22Rv1 (cell line): Measurements from ENCODE around the gene TGFB1I1.

Experiments
- CTCF ChIP-seq: fragments of 450-650 bp; IDR thresholded peaks from 2 replicates; pipeline ENCODE4 v1.5.1; 2017; ENCODE audit warnings: mild to moderate bottlenecking
- ZFX ChIP-seq: fragments of 450-650 bp; IDR thresholded peaks from 2 replicates; pipeline ENCODE4 v1.6.1; 2017; ENCODE audit warnings: antibody characterized with exemption, borderline replicate concordance

- TF ChIP-seq CTCF (no peak), ZFX (no peak)
These were observed 43.2 kb upstream of the TGFB1I1 start for GRCh38 chr16:31428638-31429247.
